Medulla oblongata (tissue), 1 donor: ENCODE results near the gene SSX4B.
"Not testable (repeated sequence)": the region's sequence is repeated elsewhere in the genome, so short reads cannot be mapped to it uniquely, and the experiment has no call there.

ENCODE experiments used
- DNase-seq: peaks from one replicate; pipeline ENCODE4 v3.0.0-alpha.2; 2015; ENCODE audit errors: extremely low spot score

Gene SSX4B, protein sequence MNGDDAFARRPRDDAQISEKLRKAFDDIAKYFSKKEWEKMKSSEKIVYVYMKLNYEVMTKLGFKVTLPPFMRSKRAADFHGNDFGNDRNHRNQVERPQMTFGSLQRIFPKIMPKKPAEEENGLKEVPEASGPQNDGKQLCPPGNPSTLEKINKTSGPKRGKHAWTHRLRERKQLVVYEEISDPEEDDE

DNA sequence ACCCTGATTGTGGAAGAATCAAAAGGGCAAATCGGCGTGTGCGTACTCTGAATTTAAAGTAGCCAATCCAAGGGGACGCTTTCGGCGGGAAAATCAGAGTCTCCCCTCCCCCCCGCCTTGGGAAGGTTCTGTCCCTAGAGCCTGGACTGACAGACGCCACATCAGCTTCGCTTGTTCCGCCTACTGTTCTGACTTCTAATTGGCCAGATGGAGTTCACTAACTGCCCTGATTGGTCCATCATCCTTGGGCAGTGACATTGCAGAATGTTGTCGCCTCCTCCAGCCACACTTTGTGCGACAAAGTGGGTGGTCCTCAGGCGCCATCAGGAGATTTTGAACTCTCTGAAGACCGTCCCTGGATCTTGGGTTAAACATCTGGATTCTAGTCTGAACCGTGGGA is at the start of gene SSX4B:
SSX4B (minus strand) TSS at position 101 of the 400 bp plus-strand sequence. CDS start 588 bp downstream, outside the sequence.
- not testable (repeated sequence) for DNase-seq

DNA sequence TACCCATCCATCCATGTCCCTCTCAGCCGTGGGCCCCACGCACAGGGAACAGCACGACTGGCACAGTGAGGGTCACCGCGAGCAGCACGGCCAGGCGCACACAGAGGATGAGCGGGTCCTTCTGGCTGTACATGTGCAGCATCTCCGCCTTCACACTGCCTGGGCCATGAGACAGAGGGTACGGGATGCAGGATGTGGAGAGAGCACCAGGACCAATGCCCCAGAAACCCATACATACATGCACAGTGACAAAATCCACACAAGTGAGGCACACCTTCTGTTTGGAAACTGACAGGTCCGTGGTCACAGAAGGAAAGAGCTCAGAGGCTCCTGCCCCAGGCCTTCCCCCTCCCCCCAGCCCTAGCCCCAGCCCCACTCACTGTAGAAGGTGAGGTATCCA is 48.8 kb upstream of the SSX4B start:
- DNase-seq: no peak

DNA sequence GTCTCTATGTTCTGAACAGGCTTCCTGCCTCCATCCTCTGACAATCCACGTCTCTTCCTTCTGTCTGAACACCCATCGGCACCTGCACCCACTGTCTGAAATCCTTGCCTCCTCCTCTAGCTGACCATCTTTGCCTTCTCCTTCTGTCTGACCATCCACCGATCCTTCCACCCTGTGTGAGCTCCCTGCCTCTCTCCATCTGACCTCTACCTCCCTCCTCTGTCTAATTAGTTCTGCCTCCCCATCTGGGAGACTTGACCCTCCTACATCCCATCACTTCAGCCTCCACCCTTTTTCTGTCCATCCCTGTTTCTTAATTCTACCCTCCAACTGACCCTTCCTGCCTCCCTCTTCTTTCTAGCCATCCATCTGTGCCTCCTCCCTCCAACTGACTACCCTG is 48.3 kb upstream of the SSX4B start:
- DNase-seq: no peak

DNA sequence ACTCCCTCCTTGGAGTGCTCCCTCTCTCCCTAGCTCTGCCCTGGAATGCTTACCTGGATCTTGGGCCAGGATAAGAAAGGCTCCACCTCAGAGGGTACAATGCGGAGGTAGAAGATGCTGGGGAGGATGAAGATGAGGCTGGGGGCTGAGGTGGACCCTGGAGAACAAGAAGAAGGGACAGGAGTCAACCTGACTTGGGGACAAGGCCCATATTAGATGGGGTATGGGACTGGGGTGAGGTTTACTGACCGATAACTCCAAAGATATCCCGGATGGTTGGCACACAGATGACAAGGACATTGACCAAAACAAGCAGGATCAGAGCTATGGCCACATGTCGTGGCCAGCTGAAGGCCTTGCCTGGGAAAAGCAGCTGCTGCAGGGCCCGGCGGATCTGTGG is 47.7 kb upstream of the SSX4B start:
- no peak for DNase-seq

DNA sequence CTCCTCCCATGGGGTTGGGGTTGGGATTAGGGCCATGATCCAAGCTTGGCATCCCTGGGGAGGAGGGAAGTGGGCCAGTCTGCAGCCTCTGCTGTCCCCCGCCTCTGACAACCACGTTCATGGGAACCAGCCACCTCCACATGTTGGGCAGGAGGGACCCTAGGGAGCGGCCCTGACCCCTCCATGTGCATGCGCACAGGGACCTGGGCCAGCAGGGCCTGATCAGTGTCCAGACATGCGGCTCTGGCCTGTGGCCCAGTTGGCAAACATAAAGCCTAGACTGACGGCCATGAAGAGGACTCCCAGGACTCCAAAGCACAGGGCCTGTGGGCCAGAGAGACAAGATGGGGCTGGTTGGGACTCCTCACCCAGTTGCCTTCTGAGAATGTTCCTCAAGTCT is 47.0 kb upstream of the SSX4B start:
- DNase-seq: no peak

DNA sequence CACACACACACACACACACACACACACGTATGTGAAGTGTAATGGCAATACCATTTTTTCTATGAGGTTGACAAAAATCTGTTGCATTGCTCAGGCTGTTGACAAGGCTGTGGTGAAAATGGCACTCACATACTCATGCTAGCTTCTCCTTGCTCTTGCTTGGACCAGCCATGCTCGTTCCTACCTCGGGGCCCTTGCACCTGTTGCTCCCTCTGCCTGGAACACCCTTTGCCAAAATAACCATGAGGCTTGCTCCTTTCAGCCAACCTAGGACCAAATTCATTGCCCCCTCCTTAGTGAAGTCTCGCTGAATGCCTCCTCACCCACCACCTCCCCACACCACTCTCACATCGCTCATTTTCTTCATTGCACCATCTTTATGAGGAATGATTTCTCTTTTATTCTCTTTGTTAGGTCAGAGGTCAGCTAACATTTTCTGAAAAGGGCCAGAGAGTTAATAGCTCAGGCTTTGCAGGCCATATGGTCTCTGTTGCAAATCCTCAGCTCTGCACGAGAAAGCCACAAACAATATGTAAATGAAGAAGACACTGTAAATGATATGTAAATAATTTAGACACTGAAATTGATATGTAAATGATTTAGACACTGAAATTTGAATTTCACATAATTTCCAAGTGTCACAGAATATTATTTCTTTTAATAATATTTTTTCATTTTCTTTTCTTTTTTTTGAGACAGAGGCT is 45.0 kb upstream of the SSX4B start:
- DNase-seq: no peak

DNA sequence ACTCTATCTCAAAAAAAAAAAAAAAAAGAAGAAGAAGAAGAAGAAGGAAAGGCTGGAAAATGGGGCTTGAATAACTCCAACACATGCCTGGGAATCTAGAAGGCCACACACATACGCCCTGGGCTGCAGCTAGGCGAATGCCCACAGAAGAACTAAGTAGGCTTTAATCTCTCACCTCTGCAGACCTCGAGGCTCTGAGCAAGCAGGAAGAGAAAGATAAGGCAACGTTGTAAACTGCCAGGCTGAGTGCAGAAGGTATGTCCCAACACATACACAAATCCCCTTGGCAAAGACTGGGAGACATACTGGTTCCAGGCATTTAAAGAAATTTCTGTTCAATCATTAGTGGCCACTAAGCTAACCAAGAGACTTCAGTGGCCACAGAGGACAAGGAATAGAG is 39.9 kb upstream of the SSX4B start:
- no peak for DNase-seq

DNA sequence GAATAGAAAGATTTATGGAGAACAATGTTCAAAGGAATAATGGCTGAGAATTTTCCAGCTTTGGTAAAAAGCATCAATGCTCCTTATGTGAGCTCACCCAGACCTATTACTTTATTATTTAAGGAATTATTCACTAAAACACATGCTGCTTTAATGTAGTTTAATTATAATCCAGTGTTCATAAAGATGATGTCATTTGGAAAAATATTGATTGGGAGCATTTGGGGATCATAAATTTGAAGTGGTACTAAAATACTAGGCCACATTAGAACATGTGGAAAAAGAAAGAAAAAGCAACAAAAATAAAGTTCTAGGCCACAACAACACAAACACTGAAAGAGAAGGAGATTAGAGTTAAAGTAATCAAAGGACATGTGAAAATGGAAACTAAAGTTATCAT is 38.3 kb upstream of the SSX4B start:
- DNase-seq: no peak

DNA sequence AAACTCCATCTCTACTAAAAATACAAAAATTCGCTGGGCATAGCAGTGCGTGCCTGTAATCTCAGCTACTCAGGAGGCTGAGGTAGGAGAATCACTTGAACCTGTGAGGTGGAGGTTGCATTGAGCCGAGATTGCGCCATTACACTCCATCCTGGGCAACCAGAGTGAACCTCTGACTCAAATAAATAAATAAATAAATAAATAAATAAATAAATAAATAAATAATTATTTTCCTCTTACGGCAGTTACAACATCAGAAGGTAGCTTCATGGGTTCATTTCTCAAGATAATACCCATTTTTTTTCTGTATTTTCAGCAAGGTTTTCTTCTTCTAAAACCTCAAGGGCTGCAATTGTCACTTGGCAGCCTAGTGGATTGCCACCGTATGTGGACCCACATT is 35.4 kb upstream of the SSX4B start:
- DNase-seq: not testable (repeated sequence)

DNA sequence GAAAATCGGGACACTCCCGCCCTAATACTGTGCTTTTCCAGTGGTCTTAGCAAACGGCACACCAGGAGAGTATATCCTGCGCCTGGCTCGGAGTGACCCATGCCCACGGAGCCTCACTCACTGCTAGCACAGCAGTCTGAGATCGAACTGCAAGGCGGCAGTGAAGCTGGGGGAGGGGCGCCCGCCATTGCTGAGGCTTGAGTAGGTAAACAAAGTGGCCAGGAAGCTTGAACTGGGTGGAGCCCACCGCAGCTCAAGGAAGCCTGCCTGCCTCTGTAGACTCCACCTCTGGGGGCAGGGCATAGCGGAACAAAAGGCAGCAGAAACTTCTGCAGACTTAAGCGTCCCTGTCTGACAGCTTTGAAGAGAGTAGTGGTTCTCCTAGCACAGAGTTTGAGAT is 22.0 kb upstream of the SSX4B start:
- not testable (repeated sequence) for DNase-seq

DNA sequence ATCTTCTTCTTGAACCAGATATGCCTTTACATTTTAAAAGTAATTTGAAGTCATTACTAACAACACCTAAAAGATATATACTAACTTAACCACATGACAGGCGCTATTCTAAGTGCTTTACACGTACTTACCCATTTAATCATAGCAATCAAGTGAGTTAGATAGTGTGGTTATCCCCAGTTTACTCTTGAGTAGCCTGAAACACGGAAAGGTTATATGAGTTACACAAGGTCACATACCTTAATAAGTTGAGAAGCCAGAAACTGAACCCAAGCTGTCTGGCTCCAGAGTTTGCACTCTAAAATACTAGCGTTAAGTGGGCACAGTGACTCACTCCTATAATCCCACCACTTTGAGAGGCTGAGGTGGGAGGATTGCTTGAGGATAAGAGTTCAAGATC is 18.4 kb upstream of the SSX4B start:
- not testable (repeated sequence) for DNase-seq

DNA sequence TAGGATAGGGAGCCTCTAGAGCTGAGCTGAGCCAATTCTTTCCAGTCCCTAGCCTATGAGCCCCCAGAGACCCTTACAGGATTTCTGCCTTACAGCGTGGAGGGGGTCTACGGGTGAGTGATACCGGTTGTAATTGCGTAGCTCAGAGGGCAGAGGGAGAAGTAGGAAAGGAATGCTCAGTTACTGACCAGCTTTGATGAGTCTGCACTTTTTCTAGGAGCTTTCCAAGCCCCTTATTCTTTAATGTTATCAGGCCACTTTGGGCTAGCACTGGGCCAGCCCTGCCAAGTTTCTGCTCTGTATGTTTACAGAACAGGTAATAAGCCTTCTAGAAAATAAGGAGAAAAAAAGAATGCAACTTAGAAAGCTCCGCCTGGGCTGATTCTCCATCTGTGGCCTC is 17.8 kb upstream of the SSX4B start:
- not testable (repeated sequence) for DNase-seq

DNA sequence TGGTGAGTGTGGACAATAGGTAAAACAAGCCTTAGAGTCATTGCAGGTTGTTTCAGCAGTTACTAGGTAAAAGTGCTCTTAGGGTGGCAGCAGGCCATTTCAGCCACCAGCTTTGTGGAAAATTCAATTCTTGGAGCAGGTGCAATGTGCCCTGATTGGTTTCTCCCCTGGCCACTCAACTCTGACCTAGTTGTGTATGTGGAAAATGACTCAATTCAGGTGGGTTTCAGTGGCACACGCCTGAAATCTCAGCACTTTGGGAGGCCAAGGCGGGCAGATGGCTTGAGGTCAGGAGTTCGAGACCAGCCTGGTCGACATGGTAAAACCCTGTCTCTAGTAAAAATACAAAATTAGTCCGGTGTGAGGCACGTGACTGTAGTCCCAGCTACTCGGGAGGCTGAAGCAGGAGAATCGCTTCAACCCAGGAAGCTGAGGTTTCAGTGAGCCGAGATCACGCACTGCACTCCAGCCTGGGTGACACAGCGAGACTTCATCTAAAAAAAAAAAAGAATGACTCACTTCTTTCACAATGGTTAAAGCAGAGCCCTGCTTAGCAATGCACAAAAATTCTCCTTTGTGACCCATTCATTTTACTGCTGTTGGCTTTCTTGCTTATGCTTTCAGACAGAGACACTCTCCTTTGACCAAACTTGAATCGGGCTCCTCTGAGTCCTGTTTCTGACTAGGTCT is 15.4 kb upstream of the SSX4B start:
- DNase-seq: not testable (repeated sequence)

DNA sequence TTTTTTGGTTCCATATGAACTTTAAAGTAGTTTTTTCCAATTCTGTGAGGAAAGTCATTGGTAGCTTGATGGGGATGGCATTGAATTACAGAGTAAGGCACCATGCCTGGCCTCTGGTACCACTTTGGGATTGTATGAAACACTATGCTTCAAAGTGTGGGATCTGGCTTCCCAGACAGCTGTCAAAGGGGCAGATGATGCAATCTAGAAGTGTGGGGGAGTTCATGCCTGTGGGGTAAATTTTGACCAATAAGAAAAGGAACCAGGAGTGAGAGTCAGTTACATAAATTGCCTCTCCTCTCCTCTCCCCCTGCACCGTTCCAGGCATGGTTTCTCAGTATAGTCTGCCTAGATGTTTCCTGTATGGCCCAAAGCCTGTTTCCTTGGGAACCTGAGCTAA is 13.9 kb downstream of the SSX4B start:
- not testable (repeated sequence) for DNase-seq

DNA sequence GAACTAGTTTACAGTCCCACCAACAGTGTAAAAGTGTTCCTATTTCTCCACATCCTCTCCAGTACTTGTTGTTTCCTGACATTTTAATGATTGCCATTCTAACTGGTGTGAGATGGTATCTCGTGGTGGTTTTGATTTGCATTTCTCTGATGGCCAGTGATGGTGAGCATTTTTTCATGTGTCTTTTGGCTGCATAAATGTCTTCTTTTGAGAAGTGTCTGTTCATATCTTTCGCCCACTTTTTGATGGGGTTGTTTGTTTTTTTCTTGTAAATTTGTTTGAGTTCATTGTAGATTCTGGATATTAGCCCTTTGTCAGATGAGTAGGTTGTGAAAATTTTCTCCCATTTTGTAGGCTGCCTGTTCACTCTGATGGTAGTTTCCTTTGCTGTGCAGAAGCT is 14.8 kb downstream of the SSX4B start:
- DNase-seq: not testable (repeated sequence)

DNA sequence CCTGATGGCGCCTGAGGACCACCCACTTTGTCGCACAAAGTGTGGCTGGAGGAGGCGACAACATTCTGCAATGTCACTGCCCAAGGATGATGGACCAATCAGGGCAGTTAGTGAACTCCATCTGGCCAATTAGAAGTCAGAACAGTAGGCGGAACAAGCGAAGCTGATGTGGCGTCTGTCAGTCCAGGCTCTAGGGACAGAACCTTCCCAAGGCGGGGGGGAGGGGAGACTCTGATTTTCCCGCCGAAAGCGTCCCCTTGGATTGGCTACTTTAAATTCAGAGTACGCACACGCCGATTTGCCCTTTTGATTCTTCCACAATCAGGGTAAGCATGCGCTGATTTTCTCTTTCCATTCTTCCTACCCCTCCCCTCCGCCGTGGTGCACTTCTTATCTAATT is 28.5 kb downstream of the SSX4B start, which contains the start of gene SSX4:
SSX4 (plus strand) TSS at position 301 of the 400 bp plus-strand sequence. CDS start 515 bp downstream, outside the sequence.
- DNase-seq: not testable (repeated sequence)

DNA sequence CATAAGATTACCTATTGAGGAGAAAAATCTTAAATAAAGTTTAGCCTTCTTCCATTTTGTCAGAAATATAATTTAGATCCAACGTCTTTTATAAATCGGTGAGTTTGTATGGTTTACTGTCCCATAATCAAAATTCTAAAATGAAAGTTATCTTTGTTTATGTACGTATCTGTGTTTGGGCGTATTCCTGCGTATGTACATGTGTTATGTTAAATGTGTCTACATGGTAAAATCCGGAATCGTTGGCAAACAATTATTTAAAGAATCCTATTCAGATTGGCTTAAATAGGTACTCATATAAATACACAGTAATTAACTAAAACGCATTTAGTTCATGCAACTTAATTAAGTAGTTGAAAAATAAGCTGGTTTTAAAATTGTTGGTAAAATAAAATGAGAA is 41.4 kb downstream of the SSX4B start:
- not testable (repeated sequence) for DNase-seq

DNA sequence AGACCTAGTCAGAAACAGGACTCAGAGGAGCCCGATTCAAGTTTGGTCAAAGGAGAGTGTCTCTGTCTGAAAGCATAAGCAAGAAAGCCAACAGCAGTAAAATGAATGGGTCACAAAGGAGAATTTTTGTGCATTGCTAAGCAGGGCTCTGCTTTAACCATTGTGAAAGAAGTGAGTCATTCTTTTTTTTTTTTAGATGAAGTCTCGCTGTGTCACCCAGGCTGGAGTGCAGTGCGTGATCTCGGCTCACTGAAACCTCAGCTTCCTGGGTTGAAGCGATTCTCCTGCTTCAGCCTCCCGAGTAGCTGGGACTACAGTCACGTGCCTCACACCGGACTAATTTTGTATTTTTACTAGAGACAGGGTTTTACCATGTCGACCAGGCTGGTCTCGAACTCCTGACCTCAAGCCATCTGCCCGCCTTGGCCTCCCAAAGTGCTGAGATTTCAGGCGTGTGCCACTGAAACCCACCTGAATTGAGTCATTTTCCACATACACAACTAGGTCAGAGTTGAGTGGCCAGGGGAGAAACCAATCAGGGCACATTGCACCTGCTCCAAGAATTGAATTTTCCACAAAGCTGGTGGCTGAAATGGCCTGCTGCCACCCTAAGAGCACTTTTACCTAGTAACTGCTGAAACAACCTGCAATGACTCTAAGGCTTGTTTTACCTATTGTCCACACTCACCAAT is 43.9 kb downstream of the SSX4B start:
- DNase-seq: not testable (repeated sequence)

DNA sequence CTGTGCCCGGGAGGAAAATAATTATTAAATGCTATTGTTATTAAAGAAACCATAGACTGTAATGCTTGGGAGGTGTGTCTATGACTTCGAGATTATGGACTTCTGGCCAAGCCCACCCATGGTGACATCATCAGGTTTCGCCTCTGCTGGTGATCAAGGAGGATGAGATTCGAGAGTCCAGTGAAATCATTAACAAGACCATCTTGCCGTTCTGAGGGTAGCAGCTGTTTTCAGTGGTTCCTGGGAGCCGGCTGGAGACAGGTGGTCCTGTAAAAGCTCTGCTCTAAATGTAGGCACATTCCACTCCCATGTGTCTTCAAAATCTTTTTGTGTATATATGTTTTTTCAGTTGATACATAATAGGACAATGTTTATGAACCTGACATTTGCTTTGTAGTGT is 52.5 kb downstream of the SSX4B start:
- DNase-seq: not testable (repeated sequence)

DNA sequence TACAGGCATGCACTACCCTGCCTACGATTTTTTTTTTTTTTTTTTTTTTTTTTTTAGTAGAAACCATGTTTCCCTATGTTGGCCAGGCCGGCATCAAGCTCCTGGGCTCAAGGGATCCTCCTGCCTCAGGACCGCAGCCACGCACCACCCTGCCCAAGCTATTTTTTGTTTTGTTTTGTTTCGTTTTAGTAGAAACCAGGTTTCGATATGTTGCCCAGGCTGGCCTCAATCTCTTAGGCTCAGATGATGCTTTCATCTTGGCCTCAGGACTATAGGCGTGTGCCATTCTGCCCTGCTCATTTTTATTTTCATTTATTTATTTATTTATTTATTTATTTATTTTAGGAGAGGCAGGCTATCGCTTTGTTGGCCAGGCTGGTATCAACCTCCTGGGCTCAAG is 54.1 kb downstream of the SSX4B start:
- DNase-seq: no peak

DNA sequence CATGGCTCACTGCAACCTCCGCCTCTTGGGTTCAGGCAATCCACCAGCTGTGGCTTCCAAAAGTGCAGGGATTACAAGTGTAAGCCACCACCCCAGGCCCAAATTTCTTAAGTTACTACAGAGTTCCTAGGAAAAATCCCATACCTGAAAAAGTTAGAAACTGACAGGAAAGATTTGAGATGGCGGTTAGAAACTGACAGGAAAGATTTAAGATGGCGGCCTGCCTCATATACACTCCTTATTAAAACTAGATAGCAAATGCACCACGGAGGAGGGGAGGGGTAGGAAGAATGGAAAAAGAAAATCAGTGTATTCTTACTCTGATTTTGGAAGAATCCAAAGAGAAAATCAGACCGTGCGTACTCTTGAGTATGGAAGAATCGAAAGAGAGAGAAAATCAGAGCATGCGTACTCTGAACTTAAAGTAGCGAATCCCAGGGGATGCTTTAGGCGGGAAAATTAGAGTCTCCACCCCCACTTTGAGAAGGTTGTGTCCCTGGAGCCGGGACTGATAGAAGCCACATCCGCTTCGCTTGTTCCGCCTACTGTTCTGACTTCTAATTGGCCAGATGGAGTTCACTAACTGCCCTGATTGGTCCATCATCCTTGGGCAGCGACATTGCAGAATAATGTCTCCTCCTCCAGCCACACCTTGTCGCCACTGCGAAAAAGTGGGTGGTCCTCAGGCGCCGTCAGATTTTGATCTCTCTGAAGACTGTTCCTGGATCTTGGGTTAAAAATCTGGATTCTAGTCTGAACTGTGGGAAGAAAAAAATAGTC is 55.3 kb downstream of the SSX4B start, which contains the start of gene SSX3:
SSX3 (minus strand) TSS at position 389 of the 780 bp plus-strand sequence. CDS start 1,454 bp downstream, outside the sequence.
- DNase-seq: not testable (repeated sequence)
